Measurements from ENCODE around the gene EFL1. TPM values are rescaled to one million over a fixed set of nuclear protein-coding genes. Genes with fewer than 3 reads are reported as not detected.
"Not testable (repeated sequence)": the region's sequence is repeated elsewhere in the genome, so short reads cannot be mapped to it uniquely, and the experiment has no call there.

EFL1 gene
- total and polyA plus RNA-seq, 2 donors (not counting 3 experiments of a cell fraction or from before 2014, with no cell fraction given), result 6.6 to 21.9 TPM

DNA sequence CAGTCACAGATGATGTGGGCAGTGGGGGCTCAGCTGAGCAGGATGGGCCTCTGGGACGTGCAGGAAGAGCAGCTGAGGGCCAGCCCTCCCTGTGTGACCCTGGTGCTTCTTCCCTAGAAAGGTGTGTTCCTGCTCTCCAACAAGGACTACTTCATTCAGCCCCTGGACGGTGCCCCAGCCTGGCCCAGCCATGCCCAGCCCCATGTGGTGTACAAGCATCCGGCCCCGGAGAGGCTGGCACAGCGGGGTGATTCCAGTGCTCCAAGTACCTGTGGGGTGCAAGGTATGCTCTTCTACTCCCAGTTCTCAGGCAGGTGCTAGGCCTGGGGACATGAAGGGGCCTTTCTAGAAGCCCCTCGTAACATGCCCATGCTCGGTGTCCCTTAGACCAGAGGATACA, 38.3 kb upstream of the EFL1 start:
- ChIA-PET CTCF (no interaction called here), POLR2A (no interaction called here)
- no peak for DNase-seq (ENCODE audit: low read depth, low spot score)
- Histone ChIP-seq H3K4me3 (replicated peaks in 1 of 3; ENCODE audit: insufficient read depth in 1 of 3, low read depth in 1 of 3, low read length in 3 of 3) (no peak overlapping the region), H4K20me1 (replicated peaks; ENCODE audit: control insufficient read depth, extremely low read depth, insufficient read depth, low read length) (no peaks in the 10 kb centered on the region), H3K36me3 (ENCODE audit: control insufficient read depth in 2 of 2, extremely low read depth in 1 of 2, insufficient read depth in 2 of 2, low read length in 2 of 2) (no peaks in the 10 kb centered on the region), H3K9me1 (replicated peaks; ENCODE audit: control insufficient read depth, extremely low read depth, insufficient read depth, low read length) (no peaks in the 10 kb centered on the region), H3K27ac (ENCODE audit: insufficient read depth, low read depth, low read length) (no peak overlapping the region), H2AFZ (ENCODE audit: low read depth, low read length) (no peak overlapping the region), H3K9me3 (replicated peaks; ENCODE audit: control insufficient read depth, insufficient read depth, low read length) (no peaks in the 10 kb centered on the region), H3K4me1 (ENCODE audit: control insufficient read depth, extremely low read depth, insufficient read depth, low read length) (no peaks in the 10 kb centered on the region), H3K79me2 (ENCODE audit: control insufficient read depth, insufficient read depth, low read length) (no peaks in the 10 kb centered on the region), H3K9ac (replicated peaks; ENCODE audit: extremely low read depth, insufficient read depth, low read length) (no peak overlapping the region), H3K4me2 (ENCODE audit: insufficient read depth, low read length) (no peak overlapping the region), H3K27me3 (ENCODE audit: control insufficient read depth in 2 of 2, insufficient read depth in 2 of 2, low read length in 2 of 2) (no peaks in the 10 kb centered on the region)
- dilution Hi-C loops (cut with MboI; ENCODE audit: extremely low pct_ligation_motif_present, low sequenced_read_pairs), result no loop called here
- no TSS peak for BruUV-seq (replicated peaks)
- FAIRE-seq, result no peak
- intact Hi-C loops (cut with micrococcal nuclease), result no loop called here
- TF ChIP-seq, protein P1, sequence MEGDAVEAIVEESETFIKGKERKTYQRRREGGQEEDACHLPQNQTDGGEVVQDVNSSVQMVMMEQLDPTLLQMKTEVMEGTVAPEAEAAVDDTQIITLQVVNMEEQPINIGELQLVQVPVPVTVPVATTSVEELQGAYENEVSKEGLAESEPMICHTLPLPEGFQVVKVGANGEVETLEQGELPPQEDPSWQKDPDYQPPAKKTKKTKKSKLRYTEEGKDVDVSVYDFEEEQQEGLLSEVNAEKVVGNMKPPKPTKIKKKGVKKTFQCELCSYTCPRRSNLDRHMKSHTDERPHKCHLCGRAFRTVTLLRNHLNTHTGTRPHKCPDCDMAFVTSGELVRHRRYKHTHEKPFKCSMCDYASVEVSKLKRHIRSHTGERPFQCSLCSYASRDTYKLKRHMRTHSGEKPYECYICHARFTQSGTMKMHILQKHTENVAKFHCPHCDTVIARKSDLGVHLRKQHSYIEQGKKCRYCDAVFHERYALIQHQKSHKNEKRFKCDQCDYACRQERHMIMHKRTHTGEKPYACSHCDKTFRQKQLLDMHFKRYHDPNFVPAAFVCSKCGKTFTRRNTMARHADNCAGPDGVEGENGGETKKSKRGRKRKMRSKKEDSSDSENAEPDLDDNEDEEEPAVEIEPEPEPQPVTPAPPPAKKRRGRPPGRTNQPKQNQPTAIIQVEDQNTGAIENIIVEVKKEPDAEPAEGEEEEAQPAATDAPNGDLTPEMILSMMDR (IDR thresholded peaks at IDR 0.05; ENCODE audit: extremely low read depth in 1 of 2, insufficient read depth in 1 of 2, low read depth in 1 of 2, low read length in 2 of 2), result no peak
- no peak for TF ChIP-seq POLR2A (IDR thresholded peaks at IDR 0.05; ENCODE audit: low read depth, low read length)
- no peak for TF ChIP-seq EZH2 (IDR thresholded peaks at IDR 0.05; ENCODE audit: borderline replicate concordance, low read depth, low read length, severe bottlenecking)
- no peak for TF ChIP-seq GATA2 (IDR thresholded peaks at IDR 0.05; ENCODE audit: insufficient read depth, insufficient read length, low read depth, low read length)
- TF ChIP-seq JUN (IDR thresholded peaks at IDR 0.05; ENCODE audit: borderline replicate concordance, insufficient read depth, insufficient read length, low read depth), result no peak
- TF ChIP-seq MYC (IDR thresholded peaks at IDR 0.05; ENCODE audit: low read depth, low read length), result no peak
- no peak for TF ChIP-seq POLR2AphosphoS5 (IDR thresholded peaks at IDR 0.05; ENCODE audit: insufficient read depth, low read depth, low read length)
- TF ChIP-seq, protein P2, sequence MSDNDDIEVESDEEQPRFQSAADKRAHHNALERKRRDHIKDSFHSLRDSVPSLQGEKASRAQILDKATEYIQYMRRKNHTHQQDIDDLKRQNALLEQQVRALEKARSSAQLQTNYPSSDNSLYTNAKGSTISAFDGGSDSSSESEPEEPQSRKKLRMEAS (IDR thresholded peaks at IDR 0.05; ENCODE audit: insufficient read depth, insufficient read length), result no peak
- no peak for TF ChIP-seq FOS (IDR thresholded peaks at IDR 0.05; ENCODE audit: borderline replicate concordance, insufficient read depth, low read length)

DNA sequence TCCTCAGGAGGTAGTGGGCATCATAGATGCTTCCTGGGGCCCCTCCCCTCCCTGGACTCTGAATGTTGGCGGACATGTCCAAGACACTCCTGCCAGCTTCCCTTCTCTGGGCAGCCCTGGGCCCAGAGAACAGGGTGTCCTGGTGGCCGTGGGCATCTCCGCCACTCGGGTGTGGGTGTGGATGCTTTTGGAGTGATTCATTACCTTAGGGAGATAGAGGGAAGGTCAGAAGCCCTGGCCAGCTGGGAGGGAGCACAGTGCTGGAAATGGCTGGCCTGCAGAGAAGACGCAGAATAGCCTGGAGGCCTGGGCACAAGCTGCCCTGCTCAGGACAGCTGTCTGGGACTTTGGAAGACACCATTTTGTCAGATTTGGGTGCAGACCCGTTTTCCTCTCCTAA, 37.8 kb upstream of the EFL1 start:
- POLR2A ChIA-PET; H4K20me1 ChIP-seq (replicated peaks; ENCODE audit: control insufficient read depth, extremely low read depth, insufficient read depth, low read length); H3K79me2 ChIP-seq (ENCODE audit: control insufficient read depth, insufficient read depth, low read length); H3K4me1 ChIP-seq (ENCODE audit: control insufficient read depth, extremely low read depth, insufficient read depth, low read length); H3K4me2 ChIP-seq (ENCODE audit: insufficient read depth, low read length); H3K9me3 ChIP-seq (replicated peaks; ENCODE audit: control insufficient read depth, insufficient read depth, low read length); H3K9me1 ChIP-seq (replicated peaks; ENCODE audit: control insufficient read depth, extremely low read depth, insufficient read depth, low read length); BruUV-seq (replicated peaks); DNase-seq (ENCODE audit: low read depth, low spot score); H3K36me3 ChIP-seq (ENCODE audit: control insufficient read depth in 2 of 2, extremely low read depth in 1 of 2, insufficient read depth in 2 of 2, low read length in 2 of 2); H3K4me3 ChIP-seq (replicated peaks in 1 of 3; ENCODE audit: insufficient read depth in 1 of 3, low read depth in 1 of 3, low read length in 3 of 3); CTCF ChIA-PET; dilution Hi-C loops (cut with MboI; ENCODE audit: extremely low pct_ligation_motif_present, low sequenced_read_pairs); intact Hi-C loops (cut with micrococcal nuclease); H2AFZ ChIP-seq (ENCODE audit: low read depth, low read length); H3K27ac ChIP-seq (ENCODE audit: insufficient read depth, low read depth, low read length); H3K27me3 ChIP-seq (ENCODE audit: control insufficient read depth in 2 of 2, insufficient read depth in 2 of 2, low read length in 2 of 2); FAIRE-seq; H3K9ac ChIP-seq (replicated peaks; ENCODE audit: extremely low read depth, insufficient read depth, low read length): not testable (repeated sequence)

DNA sequence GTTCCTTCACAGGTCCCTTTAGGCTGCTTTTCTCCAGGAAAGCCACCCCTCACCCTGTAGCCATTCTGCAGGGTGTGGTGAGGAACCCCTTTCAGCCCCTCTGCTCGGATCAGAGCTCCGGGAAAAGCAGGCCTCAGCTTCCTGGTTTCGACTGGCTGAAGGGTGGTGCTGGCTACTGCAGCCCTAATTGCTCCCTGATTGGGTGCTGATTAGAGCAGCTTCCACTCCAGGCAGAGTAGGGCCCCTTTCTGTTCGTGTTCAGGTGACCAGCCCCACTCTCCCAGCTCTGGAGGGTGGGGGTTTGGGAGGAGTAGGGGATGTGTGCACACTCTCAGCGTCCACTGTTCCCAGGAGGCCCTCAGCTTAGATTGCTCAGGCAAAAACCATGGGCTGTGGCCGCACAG, 37.0 kb upstream of the EFL1 start:
- CTCF ChIA-PET; BruUV-seq (replicated peaks); H3K4me2 ChIP-seq (ENCODE audit: insufficient read depth, low read length); DNase-seq (ENCODE audit: low read depth, low spot score); H4K20me1 ChIP-seq (replicated peaks; ENCODE audit: control insufficient read depth, extremely low read depth, insufficient read depth, low read length); FAIRE-seq; intact Hi-C loops (cut with micrococcal nuclease); H3K36me3 ChIP-seq (ENCODE audit: control insufficient read depth in 2 of 2, extremely low read depth in 1 of 2, insufficient read depth in 2 of 2, low read length in 2 of 2); H3K9ac ChIP-seq (replicated peaks; ENCODE audit: extremely low read depth, insufficient read depth, low read length); dilution Hi-C loops (cut with MboI; ENCODE audit: extremely low pct_ligation_motif_present, low sequenced_read_pairs); H3K27ac ChIP-seq (ENCODE audit: insufficient read depth, low read depth, low read length); H3K79me2 ChIP-seq (ENCODE audit: control insufficient read depth, insufficient read depth, low read length); H3K4me1 ChIP-seq (ENCODE audit: control insufficient read depth, extremely low read depth, insufficient read depth, low read length); POLR2A ChIA-PET; H2AFZ ChIP-seq (ENCODE audit: low read depth, low read length); H3K9me1 ChIP-seq (replicated peaks; ENCODE audit: control insufficient read depth, extremely low read depth, insufficient read depth, low read length); H3K4me3 ChIP-seq (replicated peaks in 1 of 3; ENCODE audit: insufficient read depth in 1 of 3, low read depth in 1 of 3, low read length in 3 of 3); H3K27me3 ChIP-seq (ENCODE audit: control insufficient read depth in 2 of 2, insufficient read depth in 2 of 2, low read length in 2 of 2); H3K9me3 ChIP-seq (replicated peaks; ENCODE audit: control insufficient read depth, insufficient read depth, low read length): not testable (repeated sequence)

All from endothelial cell of umbilical vein (primary cell).